NCI-H146 treated with DMSO at 0.1 percent for 48 hours (cell line): Measurements from ENCODE around the gene ALG1.
"Not testable (repeated sequence)": the region's sequence is repeated elsewhere in the genome, so short reads cannot be mapped to it uniquely, and the experiment has no call there.

Source experiments
- DNase-seq: peaks from one replicate; lab custom pipeline; 2025; ENCODE audit not compliant: unreplicated experiment; lab: John Stamatoyannopoulos, UW

ALG1 gene

GRCh38 chr16:5044011-5044540, 27.6 kb upstream of the ALG1 start:
- no peak for DNase-seq

DNA sequence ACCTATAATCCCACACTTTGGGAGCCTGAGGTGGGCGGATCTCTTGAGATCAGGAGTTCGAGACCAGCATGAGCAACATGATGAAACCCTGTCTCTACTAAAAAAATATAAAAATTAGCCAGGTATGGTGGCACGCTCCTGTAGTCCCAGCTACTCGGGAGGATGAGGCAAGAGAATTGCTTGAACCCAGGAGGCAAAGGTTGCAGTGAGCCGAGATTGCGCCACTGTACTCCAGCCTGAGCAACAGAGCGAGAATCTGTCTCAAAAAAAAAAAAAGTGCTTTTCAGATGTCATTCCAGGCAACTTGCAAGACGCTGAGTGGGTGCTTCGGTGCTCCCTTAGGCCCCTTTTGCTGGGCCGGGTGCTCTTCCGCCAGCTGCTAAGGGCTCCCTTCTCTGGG, 27.1 kb upstream of the ALG1 start:
- DNase-seq, result not testable (repeated sequence)

DNA sequence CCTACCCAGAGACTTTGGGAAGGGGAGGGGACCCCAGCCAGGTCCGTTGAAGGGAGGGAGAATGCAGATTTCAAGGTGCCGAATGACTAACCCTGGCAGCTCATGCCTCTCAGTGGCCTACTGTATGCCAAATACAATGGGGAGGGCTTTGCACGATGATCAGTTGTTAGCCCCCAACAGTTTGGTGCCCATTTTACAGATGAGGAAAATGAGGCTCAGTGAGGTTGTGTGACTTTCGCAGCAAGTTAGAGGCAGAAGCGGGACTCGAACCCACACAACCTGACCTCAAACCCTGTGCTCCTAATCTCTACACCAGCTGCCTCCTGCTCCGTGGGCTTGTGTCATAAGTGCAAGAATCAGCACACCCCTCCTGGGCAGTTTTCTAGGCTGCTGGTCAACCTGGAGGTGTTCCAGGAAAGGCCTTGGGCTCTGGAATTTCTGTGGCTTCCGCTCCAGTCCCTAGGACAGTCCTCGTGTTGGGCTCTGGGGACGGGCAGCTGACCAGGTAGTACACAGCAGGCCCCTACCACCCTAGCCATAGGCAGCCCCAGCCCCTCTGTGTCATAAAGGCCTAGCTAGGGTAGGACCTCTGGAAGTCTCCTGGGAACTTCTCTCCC, 26.0 kb upstream of the ALG1 start:
- no peak for DNase-seq

DNA sequence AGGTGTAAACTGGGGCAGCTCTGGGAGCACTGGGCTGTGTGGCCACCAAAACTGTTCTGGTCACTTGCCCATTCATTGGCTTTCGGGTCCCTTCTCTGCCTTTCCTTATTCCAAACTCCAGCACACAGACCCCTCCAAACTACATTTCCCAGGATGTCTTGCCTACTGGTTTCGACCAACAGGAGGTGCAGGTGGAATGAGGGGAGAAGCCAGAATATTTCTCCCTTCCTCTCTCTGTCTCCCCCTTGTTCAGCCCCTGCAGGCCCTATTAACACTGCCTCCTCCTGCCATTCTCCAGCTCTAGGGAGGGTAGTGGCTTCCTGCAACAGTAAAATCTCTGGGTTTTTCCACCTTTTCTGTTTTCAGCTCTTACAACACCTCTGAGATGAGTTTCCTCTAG, 24.7 kb upstream of the ALG1 start:
- no peak for DNase-seq

GRCh38 chr16:5054876-5055865, 16.5 kb upstream of the ALG1 start:
- DNase-seq, result no peak

GRCh38 chr16:5056352-5056751, 15.3 kb upstream of the ALG1 start:
- peak; percentile 10 for DNase-seq

DNA sequence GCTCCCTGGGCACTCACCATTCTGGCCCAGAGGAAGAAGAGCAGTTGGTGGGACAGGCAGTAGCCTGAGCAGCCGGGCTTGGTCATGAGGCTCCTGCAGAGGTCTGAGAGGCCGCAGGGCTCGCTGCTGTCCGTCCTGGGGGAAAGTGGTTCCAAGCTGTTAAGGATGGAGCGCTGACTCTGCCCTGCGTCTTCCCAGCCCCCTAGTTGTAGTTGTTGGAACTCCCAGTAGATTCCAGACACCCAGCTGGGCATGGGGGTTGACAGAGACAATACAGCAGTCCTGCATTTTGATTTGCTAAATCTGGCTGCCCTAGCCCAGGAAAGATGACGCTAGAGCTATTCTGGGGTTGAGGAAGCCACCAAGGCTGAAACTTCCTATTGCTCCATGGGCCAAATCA, 13.2 kb upstream of the ALG1 start:
- no peak for DNase-seq

- DNase-seq, result no peak
These were observed 12.1 kb upstream of the ALG1 start for GRCh38 chr16:5059386-5060072.

GRCh38 chr16:5060073-5060641, 11.5 kb upstream of the ALG1 start:
- no peak for DNase-seq

DNA sequence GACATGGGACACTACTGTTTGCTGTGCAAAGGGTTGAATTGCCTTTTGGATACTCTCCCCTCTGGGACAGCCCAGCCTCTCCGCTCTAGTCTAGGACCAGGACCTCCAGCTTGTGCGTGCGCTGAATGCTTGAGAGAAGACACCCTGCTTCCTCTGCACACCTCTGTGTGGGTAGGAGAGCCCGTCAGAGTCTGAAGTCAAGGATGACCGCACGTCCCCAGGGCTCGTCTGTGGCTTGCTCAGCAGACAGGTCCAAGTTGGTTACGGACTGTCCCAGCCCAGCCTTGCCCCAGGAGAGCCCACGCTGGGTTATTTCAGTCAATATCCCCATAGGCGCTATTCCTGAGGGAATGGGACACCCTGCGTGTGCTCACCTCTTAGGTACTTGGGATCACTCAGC, 9.6 kb upstream of the ALG1 start:
- no peak for DNase-seq

DNA sequence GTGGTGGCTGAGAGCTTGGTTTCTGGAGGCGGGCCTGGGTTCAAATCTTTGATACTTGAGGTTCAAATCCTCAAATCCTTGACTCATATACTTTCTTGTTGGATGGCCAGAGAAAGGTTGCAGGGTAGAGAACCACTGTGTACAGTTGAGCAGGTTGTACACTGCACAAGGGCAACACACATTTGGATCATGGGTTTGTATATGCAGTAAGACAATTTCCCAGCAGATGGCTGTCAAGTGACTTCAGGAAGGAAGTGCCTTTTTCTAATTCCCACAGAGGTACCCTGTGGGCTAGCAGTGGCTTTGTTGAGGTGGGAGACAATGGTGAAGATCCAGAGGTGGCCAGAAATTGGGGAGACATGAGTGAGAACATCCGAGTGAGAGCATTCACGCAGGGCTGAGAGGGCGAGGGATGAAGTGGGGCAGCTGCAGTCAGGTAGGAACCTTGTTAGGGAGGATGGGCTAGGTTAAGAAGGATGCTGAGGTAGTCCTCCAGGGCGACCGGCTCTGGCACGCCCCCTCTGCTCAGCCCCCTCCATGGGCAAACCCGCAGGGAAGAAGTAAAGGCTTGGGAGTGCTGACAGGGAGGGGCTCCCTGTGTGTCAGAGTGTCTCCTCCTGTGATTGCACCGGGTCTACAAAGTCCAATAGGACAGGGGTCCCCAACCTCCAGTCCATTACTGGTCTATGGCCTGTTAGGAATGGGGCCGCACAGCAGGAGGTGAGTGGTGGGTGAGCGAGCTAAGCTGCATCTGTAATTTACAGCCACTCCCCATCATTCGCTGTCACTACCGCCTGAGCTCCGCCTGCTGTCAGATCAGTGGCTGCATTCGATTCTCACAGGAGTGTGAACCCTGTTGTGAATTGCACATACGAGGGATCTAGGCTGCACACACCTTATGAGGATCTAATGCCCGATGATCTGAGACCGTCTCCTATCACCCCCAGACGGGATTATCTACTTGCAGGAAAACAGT, 8.6 kb upstream of the ALG1 start:
- DNase-seq, result no peak

GRCh38 chr16:5064915-5065314, 6.7 kb upstream of the ALG1 start:
- no peak for DNase-seq

DNA sequence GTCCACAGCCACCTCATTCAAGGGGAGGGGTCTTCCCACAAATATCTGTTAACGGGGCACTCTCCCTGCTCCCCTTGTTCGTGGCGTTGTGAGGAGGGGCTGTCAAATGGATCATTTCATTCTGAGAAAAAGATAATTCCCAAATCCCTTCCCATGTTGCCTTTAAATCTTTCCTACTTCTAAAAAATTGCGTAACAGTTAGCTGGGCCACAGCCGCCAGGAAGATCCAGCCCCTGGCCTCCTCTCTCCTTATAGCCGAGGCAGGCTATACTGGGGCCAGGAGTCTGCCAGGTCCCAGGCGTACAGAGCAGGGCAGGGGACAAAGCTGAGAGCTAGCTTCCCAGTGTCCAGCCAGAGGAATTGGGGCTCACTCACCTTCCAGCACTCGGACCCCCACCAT, 6.3 kb upstream of the ALG1 start:
- no peak for DNase-seq

- no peak for DNase-seq
These were observed 5.8 kb upstream of the ALG1 start, which contains the start of gene C16orf89 for GRCh38 chr16:5065813-5066212. Gene C16orf89 (minus strand): TSS chr16:5065956. CDS start chr16:5065908, 48 bp downstream.

GRCh38 chr16:5066511-5066910, 5.1 kb upstream of the ALG1 start:
- no peak for DNase-seq

GRCh38 chr16:5069048-5069447, 2.6 kb upstream of the ALG1 start:
- DNase-seq, result no peak

DNA sequence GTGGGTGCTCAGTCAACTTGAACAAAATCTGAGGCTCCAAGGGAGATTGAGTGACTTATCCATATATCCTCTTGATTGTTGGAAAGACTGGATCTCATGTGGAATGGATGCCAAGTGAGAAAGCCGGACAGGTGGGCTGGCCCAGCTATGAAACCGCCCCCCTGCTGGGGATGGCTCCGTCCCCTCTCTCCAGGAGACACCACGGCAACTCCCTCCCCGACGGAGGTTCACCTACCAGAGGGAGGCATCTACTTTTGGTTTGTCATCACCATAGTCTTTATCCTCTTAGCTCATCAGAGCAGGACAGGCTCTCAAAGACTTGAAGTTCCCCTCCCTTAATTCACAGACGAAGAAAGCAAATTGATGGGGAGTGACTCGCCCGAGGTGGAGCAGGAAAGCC, 1.8 kb upstream of the ALG1 start:
- DNase-seq, result no peak

DNA sequence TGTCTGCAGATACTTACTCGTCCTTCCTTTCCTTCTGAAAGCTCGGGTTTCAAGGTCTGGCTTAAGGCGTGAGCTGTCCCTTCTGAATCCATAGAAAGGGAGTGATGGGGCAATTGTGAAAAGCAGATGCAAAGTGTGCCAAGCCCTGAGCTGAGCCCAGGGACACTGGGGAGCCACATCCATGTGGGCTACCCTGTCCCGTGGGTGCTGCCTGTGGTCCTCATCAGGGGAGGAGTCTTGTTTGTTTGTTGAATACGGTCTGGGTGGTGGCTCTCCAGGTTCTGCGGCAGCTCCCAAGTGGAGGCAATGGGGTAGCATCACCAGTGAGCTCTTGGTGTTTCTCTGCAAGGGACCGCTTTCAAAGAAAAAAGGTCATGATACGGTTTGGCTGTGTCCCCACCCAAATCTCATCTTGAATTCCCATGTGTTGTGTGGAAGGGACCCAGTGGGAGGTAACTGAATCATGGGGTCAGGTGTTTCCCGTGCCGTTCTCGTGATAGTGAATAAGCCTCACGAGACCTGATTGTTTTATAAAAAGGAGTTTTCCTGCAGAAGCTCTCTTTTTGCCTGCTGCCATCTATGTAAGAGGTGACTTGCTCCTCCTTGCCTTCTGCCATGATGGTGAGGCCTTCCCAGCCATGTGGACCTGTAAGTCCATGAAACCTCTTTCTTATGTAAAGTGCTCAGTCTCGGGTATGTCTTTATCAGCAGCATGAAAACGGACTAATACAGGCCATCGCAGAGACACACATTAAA, 1.0 kb upstream of the ALG1 start:
- no peak for DNase-seq

GRCh38 chr16:5071341-5071680, 332 bp upstream of the ALG1 start:
- no peak for DNase-seq
